DMS79 (cell line): ENCODE measurements around the gene ATP5IF1.

Experiments used
- DNase-seq: peaks from one replicate; lab custom pipeline; 2025; lab: John Stamatoyannopoulos, UW

ATP5IF1 gene

DNA sequence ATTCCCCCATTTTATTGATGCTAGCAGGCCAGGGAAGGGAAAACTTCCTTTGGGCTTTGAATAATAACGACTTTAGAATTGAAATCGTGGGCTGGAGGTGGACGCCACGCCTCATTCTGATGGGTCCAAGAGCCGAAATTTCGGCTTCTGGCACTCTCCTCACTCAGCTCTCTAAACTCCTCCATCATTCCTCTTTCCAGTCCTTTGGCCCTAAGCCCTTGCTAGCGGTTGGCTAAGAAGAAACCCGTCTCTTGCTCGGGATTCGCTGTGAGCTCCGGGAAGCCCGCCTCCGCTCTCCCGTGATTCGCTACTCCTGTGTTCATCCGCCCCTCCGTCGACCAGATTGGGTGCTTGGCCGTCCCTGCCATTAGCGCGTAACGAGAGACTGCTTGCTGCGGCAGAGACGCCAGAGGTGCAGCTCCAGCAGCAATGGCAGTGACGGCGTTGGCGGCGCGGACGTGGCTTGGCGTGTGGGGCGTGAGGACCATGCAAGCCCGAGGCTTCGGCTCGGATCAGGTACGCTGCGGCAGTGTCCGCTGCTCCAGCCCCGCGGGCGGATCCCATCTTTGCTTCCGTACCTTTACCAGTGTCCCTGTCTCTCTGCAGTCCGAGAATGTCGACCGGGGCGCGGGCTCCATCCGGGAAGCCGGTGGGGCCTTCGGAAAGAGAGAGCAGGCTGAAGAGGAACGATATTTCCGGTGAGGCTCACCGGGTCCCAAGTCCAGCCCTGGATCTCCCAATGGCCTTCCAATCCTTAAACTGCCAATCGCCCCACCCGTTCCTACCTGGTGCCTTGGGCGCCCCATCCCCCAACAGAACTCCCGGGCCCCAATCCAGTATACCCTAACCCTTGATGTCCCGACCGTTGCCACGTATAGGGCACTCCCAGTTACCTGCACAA is at the start of gene ATP5IF1:
Gene ATP5IF1, plus strand, starts transcription at position 370 of the 901 bp plus-strand sequence. Its CDS starts 60 bp downstream, at position 430.
- peak; percentile 99 for DNase-seq

DNA sequence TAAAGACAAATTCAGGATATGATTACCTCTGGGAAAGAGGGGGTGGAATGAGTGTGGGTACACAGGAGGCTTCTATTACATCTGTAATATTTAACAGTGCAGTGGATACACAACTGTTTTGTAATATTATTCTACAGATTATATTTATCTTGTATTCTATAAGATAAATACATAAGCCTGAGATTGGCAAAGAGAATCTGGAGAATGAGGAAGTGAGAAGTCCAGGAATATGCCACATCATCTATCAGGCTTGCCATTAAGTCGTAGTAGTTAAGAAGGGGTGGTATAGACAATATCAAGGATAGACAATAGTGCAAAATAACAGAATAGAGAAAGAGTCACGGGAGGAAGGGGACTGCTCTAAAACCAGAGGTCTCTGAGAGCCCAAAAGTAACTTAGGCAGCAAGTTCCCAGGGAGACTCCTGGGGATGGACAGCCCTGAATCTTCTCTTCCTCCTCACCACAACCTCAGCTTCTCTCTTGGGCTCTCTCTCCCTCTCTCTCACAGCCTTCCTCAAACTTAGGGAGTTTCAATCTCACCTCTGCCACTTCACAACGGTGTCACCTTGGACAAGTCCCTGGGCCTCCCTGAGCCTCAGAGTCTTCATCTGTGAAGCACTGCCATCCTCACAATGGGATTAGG is 45.5 kb upstream of the ATP5IF1 start:
- DNase-seq, result no peak

DNA sequence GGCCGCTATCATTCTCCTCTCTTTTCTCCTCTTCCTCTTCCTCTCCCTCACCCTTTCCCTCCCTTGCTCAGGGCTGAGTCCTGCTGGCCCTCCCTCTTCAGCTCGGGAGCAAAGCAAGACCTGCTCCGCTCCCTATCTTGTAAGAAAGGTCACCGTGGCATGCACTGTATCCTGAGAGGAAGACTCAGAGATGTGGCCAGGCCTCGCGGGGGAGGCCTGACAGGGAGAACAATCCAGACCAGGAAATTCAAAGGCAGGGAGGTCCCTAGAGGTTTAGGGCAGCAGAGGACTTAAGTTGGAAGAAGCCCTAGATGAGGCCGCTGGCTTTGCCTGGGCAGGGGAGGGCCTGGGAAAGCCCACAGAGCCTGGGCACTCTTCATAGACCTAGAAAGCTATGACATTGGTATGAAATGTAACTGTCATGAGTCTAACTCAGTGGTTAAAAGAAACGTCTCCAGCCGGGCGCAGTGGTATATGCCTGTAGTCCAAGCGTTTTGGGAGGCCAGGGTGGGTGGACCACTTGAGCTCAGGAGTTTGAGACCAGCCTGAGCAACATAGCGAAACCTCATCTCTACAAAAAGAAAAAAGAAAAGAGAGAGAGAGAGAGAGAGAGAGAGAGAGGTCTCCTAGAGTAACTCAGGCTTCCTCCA is 44.8 kb upstream of the ATP5IF1 start:
- DNase-seq, result no peak

DNA sequence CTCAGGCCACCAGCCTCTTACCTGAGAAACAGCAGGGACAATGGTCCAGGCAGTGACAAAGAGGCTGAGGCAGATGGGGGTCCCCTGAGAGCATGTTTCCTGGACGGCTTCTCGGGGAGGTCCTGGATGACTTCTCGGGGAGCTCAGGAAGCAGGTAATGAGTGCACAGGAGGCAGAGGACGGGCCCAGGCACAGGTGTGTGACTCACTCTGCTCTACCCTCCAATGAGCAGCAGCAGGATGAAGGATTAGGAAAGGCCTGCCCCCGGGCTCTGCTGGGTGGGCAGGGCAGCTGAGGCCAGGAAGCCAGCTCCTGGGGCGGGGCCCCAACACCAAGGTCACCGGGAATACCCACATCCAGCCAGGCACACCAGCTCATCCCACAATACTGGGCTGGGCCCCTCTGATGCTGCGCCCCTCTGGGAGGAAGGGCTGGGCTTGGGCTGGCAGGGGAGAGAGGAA is 42.2 kb upstream of the ATP5IF1 start:
- DNase-seq, result no peak

DNA sequence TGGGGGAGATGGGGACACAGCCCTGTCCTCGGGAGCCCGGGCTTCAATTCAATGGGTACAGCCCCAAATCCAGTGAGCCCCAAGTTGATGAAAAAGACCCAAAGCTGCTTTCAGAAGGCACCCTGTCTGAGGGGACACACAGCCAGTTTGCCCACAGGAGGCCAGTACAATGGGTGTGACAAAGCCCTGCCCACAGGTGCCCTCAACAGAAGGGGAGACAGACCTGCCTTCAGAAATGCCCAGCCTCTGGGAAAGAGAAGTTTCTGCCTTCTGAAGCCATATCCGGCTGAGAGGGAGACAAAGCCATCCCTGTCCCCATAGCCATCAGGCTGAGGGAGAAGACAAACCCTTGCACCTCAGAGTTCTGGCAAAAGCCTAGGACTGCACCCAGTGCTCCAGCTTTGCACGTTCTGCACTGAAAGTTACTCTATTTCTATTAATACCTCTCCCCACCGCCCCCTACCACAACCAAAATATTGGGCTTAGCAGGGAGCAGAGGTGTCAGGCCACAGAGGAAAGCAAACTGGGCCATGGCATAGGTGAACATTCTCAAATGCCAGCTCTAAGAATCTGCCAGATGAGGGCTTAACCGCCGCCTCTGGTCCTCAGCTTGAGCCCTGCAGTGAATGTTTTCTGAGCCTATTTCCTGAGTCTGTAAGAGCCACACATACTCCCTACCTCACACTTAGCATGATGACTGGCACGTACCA is 41.4 kb upstream of the ATP5IF1 start:
- no peak for DNase-seq

DNA sequence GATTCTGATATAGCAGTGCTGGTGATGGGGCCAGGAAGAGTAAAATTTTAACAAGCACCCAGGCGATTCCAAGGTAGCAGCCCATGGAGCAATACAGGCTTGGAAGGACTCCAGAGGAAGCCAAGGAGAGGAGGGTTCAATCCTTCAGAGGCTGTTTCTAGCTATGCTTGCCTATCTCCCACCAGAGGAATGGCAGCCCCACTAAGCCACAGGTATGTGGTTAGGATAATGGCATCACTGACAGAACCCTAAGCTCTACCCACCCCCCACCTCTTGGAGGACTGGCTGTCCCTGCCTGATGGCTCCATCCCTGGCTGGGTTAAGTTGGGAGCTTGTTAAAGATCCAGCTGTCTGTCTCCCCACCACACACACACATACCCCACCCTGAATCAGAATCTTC is 40.1 kb upstream of the ATP5IF1 start:
- DNase-seq, result no peak

DNA sequence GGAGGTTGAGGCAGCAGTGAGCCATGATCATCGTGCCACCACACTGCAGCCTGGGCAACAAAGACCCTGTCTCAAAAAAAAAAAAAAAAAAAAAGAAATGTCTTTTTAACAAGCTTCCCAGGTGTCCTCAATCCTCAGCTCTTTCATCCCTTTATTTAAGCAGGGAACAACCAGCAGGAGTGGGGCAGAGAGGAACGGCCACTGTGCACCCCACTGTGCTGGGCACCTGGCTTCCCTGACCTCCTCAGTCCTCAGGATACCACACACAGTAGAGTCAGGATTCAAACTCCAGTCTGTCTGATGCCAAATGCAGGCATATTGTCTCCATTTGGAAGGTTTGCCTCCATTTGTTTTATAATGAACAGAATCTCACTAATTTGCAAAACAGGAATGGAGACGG is 39.6 kb upstream of the ATP5IF1 start:
- DNase-seq, result no peak

DNA sequence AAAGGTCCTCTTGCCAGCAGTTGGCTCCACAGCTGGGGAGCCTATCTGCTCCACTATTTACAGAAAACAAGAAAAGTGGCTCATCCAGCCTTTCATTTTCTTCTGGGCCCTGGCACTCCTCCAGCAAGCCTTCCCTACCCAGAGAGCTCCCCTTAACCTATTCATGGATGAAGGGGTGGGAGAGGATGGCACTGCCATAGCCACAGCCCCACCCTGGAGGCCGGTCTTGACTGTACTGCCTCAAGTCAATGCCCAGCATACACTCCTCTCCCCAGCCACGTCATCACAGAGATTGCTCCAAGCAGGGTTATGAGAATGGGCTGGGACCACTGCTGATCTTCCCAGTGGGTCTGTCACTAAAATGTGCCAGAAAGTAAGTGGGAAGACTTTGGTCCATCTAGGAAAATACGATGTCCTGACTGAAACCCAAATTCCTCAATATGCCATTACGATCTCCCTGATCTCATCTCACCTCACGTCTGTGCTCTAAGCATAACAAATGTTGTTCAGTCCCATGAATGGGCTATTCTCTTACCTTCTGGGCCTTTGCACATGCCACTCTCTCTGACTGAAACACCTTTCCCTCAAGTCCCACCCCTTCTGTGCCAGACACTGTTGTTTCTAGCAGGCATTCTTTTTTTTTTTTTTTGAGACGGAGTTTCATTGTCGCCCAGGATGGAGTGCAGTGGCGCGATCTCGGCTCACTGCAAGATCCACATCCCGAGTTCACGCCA is 38.1 kb upstream of the ATP5IF1 start:
- DNase-seq, result no peak

DNA sequence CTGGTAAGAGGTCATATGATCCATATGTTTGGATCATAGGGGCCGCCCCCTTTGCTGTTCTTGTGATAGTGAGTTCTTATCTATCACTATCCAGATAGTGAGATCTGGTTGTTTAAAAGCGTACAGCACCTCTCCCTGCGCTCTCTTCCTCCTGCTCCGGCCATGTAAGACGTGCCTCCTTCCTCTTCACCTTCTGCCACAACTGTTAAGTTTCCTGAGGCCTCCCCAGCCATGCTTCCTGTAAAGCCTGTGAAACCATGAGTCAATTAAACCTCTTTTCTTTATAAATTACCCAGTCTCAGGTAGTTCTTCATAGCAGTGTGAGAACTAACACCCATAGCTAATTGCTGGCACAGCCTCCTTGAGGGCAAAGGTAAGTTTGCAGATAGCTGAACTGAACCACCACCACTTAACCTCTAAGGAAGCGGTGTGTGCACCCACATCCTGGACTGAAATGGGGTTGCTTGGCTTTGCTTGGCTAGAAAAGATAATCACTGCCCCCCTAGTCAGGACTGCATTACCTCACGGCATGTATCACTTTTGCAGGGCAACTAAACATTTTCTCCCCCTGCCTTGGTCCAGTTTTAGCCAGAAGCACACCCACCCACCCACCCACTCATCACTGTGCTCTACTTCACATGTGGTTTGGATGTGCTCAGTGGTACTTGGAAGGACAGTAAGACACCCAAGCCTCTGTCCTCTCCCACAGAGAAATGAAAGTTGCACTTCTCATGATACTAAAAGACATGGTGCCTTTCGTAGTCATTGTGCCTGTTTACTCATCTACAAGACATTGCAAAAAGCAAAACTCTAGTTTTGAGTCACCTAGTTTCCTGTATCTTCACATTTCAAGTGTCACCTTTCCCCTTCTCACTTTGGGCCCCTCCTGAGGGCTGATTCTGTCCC is 36.3 kb upstream of the ATP5IF1 start:
- no peak for DNase-seq

DNA sequence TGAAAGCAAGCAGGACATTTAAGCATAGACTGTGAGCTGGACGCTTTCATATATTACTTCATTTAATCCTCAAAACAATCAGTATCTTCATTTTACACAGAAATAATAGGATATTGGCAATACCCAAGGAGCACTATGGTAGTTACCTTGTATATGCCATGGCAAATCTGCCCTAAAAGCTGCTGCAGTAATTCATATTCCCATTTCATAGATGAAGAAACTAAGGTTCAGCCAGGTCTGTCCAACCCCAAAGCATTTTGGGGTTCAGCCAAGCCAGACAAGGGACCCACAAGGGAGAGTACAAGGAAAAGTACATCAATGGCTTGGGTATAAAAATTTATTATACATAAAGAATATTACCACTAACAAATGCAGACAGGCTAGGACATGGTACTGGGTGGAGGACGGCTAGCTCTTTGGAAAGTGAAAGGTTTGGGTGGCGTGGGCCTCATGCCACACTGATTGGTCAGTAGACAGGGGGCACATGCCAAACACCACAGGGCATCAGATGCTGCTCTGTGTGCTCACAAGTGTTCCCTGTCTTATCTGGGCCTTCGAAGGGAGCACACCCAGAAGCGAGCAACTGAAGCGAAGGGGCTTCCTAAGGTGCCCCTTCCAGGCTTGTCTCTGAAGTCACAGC is 35.6 kb upstream of the ATP5IF1 start:
- DNase-seq, result no peak

DNA sequence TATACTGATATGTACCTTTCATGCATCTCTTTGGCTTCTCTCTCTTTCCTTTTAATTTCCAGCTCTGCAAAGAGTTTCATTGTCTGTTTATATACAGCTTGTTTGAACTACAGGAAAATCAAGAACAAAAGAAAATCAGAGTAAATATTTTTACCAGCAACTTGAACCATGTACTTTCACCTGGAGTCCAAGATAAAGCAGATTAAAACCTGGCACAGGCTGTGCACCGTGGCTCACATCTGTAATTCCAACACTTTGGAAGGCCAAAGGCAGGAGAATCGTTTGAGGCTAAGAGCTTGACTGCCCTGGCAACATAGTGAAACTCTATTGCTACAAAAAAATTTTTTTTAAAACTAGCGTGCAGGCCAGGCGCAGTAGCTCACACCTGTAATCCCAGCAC is 30.7 kb upstream of the ATP5IF1 start:
- DNase-seq, result no peak

DNA sequence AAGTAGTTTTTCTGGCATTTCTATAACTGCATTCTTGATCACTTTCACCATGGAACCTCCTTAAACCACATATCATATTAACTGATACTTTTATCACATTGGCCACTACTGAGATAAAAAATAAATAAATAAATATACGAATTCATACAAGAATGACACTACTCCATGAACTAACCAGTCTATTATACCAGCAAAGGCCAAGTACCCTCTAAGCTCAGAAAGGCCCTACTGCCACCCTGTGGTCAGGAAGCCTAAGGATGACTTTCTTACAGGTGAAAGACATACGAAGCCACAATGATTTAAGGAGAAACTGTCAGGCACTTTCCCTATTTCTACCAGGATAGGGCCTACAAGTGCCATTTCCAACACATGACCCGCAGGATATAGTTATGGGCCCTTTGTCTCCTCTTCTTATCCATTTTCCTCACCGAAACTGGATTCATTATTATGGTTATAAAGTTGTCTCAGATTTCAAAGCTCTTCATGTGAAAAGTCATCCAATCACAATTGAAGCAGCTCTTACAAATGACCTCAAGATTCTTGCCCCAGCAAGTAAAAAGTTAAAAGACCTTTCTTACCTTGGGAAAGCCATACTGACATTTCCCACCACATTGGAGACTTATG is 27.0 kb upstream of the ATP5IF1 start:
- DNase-seq, result peak; percentile 15

DNA sequence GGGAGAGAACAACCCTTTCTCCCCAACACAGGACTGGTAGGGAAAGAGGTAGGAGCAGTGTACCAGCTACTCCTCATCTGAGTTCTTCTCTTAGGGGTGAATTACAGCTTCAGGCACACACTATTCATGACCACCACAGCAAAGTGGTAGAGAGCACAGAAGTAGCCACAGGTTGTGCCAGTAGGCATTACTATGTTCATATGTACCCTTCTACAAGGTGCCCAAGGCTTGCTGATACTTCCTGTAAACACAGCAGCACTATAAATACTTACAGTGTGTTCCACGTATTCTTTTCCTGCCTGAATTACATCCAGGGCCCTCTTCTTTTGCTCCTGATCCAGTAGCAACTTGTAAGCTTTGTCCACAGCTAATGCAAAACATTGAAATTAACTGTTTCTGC is 26.2 kb upstream of the ATP5IF1 start:
- DNase-seq, result no peak

DNA sequence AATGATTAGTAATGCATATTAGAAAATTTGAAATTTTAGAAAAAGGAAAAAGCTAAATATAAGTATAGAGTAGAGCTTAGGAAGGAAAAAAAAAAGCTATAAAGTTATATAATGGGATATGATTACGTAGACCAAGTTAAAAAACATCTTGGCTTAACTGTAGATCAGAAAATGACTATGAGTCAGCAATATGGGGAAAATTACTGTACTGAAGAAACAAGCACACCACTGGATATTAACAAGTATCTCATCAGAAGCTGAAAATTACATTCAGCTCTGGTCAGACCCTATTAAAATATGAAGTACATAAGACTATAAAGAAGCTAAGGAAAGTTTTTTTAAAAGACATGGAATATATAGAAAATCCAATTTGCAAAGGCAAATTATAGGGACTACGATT is 22.6 kb upstream of the ATP5IF1 start:
- no peak for DNase-seq

DNA sequence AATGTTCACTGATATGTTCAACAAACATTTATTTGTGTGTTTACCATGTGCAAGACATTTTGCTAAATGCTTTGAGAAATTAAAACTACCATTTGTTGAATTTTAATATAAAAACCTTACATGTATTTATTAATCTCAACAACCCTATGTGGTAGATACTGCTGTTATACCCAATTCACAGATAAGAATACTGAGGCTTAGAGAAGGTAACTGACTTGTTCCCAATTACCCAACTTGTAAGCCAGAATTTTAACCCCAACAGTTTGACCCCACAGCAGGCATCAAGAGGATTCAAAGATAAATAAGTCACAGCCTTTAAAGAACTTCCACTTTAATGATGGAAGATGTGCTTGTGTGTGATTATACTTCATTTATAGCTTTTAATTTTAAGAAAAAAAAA is 6.8 kb upstream of the ATP5IF1 start:
- no peak for DNase-seq

DNA sequence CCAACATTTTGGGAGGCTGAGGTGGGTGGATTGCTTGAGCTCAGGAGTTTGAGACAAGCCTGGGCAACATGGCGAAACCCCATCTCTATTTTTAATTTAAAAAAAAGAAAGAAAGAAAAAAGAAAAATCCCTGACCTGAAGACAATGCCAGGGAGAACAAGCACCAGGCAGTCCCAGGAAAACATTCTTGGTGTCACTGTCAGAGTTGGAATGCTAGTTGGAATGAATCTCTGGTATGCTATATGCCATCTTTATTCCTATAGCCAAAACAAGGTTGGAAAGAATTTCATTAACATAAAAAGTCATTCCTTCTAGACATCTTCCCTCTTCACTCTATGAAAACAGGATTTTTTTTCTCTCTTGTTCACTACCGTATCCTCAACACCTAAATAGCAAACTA is 5.9 kb upstream of the ATP5IF1 start:
- DNase-seq, result no peak

DNA sequence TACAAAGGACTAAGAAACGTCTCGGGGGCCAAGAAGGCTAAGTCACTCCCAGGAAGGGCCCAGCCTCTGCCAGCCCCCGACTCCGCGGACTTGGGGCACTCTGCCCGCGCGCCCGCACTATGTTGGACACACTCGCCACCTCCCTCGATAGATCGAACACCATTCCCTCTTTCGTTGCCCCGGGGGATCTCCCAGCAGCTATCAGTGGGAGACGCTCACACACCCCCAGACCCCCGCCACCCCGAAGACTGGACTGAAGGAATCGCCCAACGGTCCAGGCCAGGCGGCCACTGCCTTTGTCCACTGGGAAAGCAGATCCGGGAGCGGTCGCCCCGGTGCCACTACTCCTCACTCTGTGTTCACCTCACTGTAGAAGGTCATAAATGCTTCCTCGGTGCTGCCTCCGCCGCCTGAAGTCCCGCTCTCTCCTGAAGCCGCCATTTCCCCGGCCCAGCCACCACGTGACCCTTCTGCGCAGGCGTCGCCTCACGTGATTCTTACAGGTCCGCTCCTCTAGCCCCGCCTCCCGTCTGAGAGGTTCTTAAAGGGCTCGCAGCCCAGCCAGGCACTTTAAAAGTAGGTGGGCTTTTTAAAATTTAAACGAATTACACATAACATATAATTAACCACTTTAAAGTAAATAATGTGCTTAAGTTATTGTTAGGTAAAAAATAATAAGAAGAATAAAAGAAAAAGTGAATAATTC is 3.2 kb upstream of the ATP5IF1 start, which contains the start of gene DNAJC8:
Gene DNAJC8, minus strand, starts transcription at position 472 of the 706 bp plus-strand sequence. Its CDS starts 31 bp downstream, at position 441.
- peak; percentile 94 for DNase-seq

DNA sequence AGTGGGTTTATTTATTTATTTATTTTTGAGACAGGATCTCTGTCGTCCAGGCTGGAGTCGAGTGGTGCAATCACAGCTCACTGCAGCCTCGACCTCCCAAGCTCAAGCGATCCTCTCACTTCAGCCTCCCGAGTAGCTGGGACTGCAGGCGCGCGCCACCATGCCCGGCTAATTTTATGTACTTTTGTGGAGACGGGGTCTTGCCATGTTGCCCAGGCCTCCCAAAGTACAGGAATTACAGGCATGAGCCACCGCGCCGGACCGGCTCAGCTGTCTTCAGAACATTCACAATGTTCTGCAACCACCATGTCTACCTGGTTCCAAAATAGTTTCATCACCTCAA is 2.7 kb upstream of the ATP5IF1 start:
- no peak for DNase-seq
